HG03159 (cell line): ENCODE measurements around the gene EGFR.

Source experiments
- ATAC-seq: cut with Tn5 transposase; IDR thresholded peaks from one replicate; pipeline ENCODE4 v1.9.1; 2021; ENCODE audit warnings: mild to moderate bottlenecking, moderate library complexity; ENCODE audit not compliant: unreplicated experiment

The EGFR gene

GRCh38 chr7:55080000-55080623 is 61.3 kb downstream of the EGFR start:
- no peak for ATAC-seq

- no peak for ATAC-seq
Observed at GRCh38 chr7:55081068-55081467, 62.3 kb downstream of the EGFR start.

- ATAC-seq = no peak
Observed at GRCh38 chr7:55081472-55082227, 62.8 kb downstream of the EGFR start.

- ATAC-seq = no peak
Observed at GRCh38 chr7:55082228-55082603, 63.4 kb downstream of the EGFR start.

- no peak for ATAC-seq
Observed at GRCh38 chr7:55083206-55083605, 64.4 kb downstream of the EGFR start.

GRCh38 chr7:55084307-55084706 is 65.5 kb downstream of the EGFR start:
- no peak for ATAC-seq

GRCh38 chr7:55085511-55086412 is 66.9 kb downstream of the EGFR start:
- ATAC-seq = peak; percentile 19

GRCh38 chr7:55086413-55087201 is 67.8 kb downstream of the EGFR start:
- ATAC-seq = peak; percentile 64

- no peak for ATAC-seq
Observed at GRCh38 chr7:55087521-55087961, 68.7 kb downstream of the EGFR start.

GRCh38 chr7:55088107-55088506 is 69.3 kb downstream of the EGFR start:
- no peak for ATAC-seq

- ATAC-seq = no peak
Observed at GRCh38 chr7:55088620-55089019, 69.8 kb downstream of the EGFR start.

- ATAC-seq = no peak
Observed at GRCh38 chr7:55092186-55092974, 73.6 kb downstream of the EGFR start.

GRCh38 chr7:55092975-55093373 is 74.2 kb downstream of the EGFR start:
- ATAC-seq = no peak

- ATAC-seq = no peak
Observed at GRCh38 chr7:55093674-55094073, 74.9 kb downstream of the EGFR start.

GRCh38 chr7:55094092-55094690 is 75.4 kb downstream of the EGFR start:
- no peak for ATAC-seq

- no peak for ATAC-seq
Observed at GRCh38 chr7:55095672-55096071, 76.9 kb downstream of the EGFR start.

GRCh38 chr7:55096323-55096722 is 77.5 kb downstream of the EGFR start:
- ATAC-seq = no peak

- ATAC-seq = no peak
Observed at GRCh38 chr7:55097100-55097499, 78.3 kb downstream of the EGFR start.

- no peak for ATAC-seq
Observed at GRCh38 chr7:55099066-55099820, 80.4 kb downstream of the EGFR start.
